Activated CD4-positive, CD25-positive, alpha-beta regulatory T cell (primary cell): ENCODE data around the gene KCNJ15.
"Not testable (repeated sequence)": the region's sequence is repeated elsewhere in the genome, so short reads cannot be mapped to it uniquely, and the experiment has no call there.

Experiments used
- DNase-seq, 4 experiments: peaks; one replicate each; lab custom pipeline; 2025; lab: John Stamatoyannopoulos, UW

KCNJ15 gene

GRCh38 chr21:38256599-38257302 lies at the start of gene KCNJ15:
Gene KCNJ15, plus strand, starts transcription at chr21:38256991. Its CDS starts 42,271 bp downstream, at chr21:38299262.
- DNase-seq, result no peak

- DNase-seq, result no peak
Measured at GRCh38 chr21:38208118-38208517, 48.7 kb upstream of the KCNJ15 start.

DNA sequence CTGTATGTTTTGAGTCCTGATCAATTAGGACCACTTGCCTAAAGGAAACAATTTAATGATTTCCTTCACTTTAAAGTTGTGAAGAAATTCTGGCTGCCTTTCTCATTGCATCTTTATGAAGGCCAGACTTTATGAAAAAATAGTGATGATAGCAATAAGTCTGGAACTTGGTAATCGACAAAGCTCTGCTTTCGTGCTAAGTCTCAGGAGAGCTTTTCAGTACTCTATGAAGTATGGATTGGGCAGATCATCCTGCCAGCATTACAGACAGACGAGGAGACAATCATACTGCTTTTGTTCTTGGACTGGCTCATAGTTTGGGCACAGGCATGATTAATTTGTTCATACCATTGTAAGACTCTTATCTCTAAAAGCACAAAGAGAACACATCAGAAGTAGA lies 45.5 kb upstream of the KCNJ15 start:
- DNase-seq, result no peak

GRCh38 chr21:38212706-38213105 lies 44.1 kb upstream of the KCNJ15 start:
- no peak for DNase-seq

- DNase-seq, result peak; percentile 9 to 15 (median 12)
Measured at GRCh38 chr21:38219049-38219628, 37.7 kb upstream of the KCNJ15 start.

DNA sequence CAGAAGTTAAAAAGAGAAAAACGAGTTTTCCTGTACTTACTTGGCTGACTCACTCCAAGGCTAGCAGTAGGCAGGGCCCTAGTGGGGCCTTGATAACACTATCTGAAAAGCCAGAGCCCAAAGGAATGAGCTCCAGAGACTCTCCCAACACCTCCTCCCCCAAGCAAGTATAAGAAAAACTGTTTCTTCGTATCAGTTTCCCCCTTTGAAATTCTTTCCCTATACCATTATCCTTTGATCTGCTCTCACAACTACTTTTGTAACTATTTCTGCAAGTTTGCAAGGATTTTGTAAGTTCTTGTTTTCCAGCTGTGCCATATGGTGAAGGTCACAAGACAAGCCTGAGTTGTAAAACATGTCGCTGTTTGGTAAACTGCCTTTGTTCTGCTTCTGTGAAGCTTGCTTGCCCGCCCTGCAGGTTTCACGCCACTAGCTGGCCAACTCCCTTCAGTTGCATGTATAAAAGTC lies 36.5 kb upstream of the KCNJ15 start:
- DNase-seq, result no peak

DNA sequence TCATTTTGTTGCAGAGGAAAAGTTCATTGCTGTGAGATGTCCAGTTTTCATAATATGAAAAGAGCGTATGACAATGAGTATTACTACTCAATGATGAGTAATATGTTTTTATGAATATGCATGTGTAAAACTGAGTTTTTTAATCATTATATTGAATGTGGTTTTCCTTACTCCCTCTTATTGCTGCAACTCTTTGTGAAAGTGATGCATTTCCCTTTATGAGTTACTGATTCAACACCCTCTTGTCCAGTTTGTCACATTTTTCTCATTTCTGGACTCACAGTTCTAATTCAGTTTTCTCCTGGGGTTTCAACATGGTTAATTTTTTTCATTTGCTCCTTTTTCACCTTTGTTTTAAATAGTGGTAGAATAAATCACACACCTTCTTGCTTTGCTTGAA lies 35.2 kb upstream of the KCNJ15 start:
- DNase-seq, result no peak

DNA sequence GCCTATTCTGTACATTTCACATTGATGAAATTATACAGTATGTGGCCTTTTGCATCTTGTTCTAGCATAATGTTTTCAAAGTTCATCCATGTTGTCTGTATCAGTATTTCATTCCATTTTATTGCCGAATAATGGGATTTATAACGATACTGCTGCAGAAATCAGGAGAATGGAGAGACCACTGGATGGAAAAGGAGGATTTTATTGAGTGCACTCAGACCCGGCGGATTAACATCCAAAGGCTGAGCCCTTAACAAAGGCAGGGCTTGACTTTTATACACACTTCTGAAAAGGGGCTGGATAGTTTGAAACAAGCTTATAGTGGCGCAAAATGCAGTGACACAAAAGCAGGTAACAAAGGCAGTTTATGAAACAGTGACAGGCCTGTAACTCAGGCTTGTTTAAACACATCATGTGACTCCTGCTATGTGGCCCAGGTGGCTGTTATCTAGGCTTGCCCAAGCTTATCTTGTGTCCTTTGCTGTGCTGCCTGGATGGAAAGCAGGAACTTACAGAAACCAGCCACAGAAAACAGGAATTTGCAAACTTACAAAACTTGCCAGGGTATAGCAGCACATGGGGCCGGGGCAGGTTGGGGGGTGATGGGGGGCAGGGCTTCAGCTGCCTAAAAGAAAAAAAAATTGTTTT lies 32.8 kb upstream of the KCNJ15 start:
- DNase-seq, result no peak

DNA sequence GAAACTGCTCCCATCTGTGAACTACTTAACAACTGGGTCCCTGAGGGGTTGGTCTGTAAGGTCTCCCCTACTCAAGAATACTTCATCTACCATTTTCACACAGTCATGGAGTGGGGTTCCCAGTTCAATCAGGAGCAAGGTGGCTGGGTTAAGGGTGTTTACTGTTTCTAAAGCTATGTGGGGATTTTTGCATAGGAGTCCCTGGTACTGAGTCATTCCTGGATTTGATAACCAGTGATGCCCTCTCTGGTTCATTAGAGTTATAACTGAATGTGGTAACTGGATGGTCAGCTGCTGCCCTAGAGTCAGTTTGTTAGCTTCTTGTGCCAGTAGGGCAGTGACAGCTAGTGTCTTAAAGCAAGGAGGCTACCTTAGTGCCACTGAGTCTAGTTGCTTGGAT lies 29.4 kb upstream of the KCNJ15 start:
- no peak for DNase-seq

- no peak for DNase-seq
Measured at GRCh38 chr21:38228115-38228514, 28.7 kb upstream of the KCNJ15 start.

DNA sequence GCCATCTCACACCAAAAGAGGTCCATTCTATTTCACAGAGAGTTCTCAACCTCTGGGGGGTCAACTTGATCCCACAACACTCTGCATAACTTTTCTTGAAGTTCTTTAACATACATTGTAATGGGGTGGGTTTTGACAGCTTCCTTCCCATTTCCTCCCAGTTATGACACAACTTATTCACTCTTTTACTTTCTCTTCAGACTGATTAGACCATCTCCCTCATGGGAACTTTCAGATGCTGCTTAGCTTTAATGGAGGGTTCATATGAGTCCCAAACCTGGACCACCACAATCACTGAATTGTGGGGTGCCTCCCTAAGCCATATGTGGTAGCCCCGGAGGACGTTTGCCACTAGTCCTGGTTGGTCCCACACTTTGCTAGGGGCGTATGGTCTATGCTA lies 28.3 kb upstream of the KCNJ15 start:
- no peak for DNase-seq

DNA sequence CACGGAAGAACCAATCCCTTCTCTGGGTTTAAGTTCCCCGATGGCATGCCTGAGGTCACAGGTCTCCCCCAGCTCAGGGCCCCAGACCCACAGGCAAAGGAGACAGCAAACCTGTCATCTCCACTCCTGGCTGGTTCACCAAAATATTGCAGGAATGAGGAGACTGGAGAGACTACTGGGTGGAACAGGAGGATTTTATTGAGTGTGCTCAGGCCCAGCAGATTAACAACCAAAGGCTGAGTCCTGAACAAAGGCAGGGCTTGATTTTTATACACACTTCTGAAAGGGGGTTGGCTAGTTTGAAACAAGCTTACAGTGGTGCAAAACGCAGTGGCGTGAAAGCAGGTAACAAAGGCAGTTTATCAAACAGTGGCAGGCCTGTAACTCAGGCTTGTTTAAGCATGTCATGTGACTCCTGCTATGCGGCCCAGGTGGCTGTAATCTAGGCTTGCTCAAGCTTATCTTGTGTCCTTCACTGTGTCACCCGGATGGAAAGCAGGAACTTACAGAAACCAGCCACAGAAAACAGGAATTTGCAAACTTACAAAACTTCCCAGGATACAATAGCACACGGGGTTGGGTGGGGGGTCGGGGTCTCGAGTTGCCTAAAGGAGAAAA lies 27.4 kb upstream of the KCNJ15 start:
- no peak for DNase-seq

GRCh38 chr21:38234395-38235142 lies 22.2 kb upstream of the KCNJ15 start:
- DNase-seq, result no peak

- not testable (repeated sequence) for DNase-seq
Measured at GRCh38 chr21:38235251-38235650, 21.5 kb upstream of the KCNJ15 start.

DNA sequence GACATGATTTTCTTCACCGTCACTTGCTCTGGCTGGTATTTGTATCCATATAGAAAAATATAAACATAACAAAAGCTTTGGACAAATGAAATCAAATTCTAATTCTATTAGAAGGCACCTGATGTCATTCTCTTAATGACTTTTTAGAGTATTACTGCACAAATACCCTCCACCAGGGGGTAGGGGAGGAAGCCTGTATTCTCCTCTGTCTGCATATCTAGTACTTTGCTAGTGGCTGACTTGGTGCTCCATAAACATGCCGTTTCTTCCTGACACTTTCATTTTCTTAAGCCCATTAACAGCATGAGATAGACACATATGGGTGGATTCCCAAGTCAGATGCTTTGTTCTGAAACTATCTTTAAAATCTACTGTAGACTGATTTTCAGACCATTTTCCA lies 20.6 kb upstream of the KCNJ15 start:
- DNase-seq, result no peak

DNA sequence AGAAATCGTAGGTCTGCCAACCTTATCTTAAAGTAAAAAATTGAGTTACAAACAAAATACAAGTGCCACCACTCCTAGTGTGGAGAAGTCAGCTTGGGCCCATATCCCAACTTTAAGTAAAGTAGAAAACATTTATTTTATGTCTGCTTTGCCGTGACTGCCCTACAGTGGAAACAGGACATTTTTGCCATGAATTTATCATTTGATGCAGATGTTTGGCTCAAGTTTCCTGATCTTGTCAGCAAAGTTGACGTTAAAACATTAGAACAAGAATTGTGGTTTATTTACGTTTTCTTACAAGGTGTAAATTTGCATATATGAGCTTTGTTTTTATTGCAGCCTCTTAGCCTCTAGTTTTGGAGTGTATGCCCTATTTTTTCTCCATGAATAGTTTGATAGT lies 17.1 kb upstream of the KCNJ15 start:
- no peak for DNase-seq

GRCh38 chr21:38240129-38240528 lies 16.7 kb upstream of the KCNJ15 start:
- no peak for DNase-seq

DNA sequence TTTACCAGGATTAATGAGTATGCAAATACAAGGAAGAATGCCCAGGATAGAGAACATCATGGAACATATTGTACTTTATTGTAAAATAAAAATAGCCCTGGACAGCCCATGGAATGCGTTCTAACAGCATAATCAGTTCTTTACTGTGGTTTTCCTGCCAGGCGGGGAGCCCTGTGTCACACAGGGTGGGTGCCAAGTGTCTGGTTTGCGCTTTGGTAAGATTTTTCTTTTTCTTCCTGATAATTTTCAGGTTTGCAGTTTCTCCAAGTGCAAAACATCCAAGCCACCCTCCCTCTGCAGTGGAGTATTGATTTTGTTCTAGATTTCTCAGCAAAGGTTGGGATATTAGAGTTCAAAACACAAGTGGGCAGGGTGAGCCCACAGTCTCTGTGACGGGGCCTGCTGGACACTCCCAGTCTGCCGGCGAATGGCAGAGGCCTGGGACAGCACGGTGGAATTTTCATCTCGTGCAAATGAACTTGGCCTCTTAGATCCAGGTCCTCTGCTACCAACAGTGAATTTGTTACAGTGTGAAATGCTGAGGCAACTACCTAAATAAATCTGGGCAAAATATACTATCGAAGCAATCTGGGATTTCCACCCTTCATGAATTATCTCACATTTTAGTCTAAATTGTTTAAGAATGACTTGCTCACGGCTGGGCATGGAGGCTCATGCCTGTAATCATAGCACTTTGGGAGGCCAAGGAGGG lies 15.6 kb upstream of the KCNJ15 start:
- DNase-seq, result no peak

DNA sequence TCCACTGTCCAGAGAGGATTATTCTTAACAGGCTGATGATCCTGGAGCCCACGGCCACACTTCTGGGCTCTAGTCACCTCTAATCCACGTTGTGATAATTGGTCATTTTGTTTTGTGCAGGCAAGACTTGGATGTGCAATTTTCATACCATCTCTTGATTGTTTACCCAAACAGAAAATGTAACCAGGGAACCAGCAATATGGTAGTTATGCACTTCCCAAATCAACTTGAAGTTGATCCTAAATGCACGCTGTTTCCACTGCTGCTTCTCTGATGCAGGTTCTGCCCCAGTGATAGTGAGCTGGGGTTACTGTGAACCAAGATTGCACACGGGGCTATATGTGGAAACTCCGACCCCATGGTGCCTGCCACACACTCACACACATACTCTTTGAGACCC lies 14.7 kb upstream of the KCNJ15 start:
- DNase-seq, result no peak

DNA sequence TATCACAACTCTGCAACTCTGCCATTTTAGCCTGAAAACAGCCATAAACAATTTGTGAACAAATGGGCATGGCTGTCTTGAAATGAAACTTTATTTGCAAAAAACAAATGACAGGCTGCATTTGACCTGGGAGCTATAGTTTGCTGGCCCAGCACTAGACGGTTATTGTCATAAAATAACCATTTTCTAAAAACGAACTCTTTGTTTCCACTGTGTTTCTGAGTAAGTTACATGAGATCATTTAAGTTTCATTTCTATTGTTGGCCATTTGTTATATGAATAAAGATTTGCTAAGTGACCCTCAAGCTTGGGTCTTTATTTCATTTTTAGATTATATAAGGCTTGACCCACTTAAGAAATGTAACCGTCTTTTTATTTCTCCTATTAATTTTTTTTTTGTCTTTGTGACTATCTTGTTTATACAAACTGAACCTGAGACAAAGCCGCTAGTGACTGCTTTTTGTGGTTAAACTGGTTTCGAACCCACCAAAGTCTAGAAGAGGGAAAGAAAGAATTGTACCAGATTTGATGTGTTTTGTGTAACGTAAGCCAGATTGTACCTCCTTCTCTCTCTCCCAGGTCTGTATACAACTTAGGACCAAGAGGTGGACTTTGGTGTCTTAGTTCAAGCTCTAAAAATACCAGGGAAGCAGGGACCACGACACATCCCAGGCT lies 12.9 kb upstream of the KCNJ15 start:
- DNase-seq, result no peak

- DNase-seq, result no peak
Measured at GRCh38 chr21:38244407-38244787, 12.4 kb upstream of the KCNJ15 start.
